IMR-90 (cell line): ENCODE results near the gene ABHD16A. TPM values are rescaled to one million over a fixed set of nuclear protein-coding genes. Genes with fewer than 3 reads are reported as not detected.

ENCODE experiments used
- ATAC-seq: fragments of 200-7000 bp; cut with Tn5 transposase; 2 replicates; pipeline ENCODE4 v1.9.1; 2020; ENCODE audit warnings: low read depth, mild to moderate bottlenecking, moderate library complexity
- BruUV-seq: library from RNA; stranded (reverse); fragments of 400-500 nt; replicated peaks from 2 replicates; lab custom pipeline; 2021; lab: Mats Ljungman, UMichigan
- CTCF ChIA-PET: fragments of 300-600 bp; formaldehyde crosslinking; extraction: SDS; loops from one replicate; lab custom pipeline; 2021; ENCODE audit warnings: antibody characterized with exemption; lab: Yijun Ruan, JAX
- POLR2A ChIA-PET: fragments of 300-600 bp; sonication (Branson Sonifier 250); formaldehyde crosslinking; loops from one replicate; lab custom pipeline; 2022; ENCODE audit warnings: antibody characterized with exemption; ENCODE audit not compliant: unreplicated experiment; lab: Charles Lee
- DNase-seq: peaks from one replicate; pipeline ENCODE4 v3.0.0; 2013
- H2AFZ ChIP-seq: replicated peaks from 2 replicates; pipeline ENCODE3; 2013; ENCODE audit warnings: low read length, mild to moderate bottlenecking; ENCODE audit not compliant: poor library complexity
- H2AK5ac ChIP-seq: 2 replicates; pipeline ENCODE4 v1.6.1; 2013; ENCODE audit warnings: low read depth, low read length, inconsistent platforms
- H2AK9ac ChIP-seq: replicated peaks from 2 replicates; pipeline ENCODE3; 2013; ENCODE audit warnings: mild to moderate bottlenecking, low read depth, low read length, moderate library complexity; ENCODE audit not compliant: poor library complexity
- H2BK120ac ChIP-seq: 2 replicates; pipeline ENCODE4 v1.6.1; 2013; ENCODE audit warnings: low read depth, low read length, inconsistent platforms
- H2BK15ac ChIP-seq: 3 replicates; pipeline ENCODE4 v1.6.1; 2013; ENCODE audit warnings: low read depth, low read length, inconsistent platforms
- H2BK20ac ChIP-seq: 2 replicates; pipeline ENCODE4 v1.6.1; 2013; ENCODE audit warnings: low read depth, mild to moderate bottlenecking, inconsistent platforms, low read length, moderate library complexity
- H2BK5ac ChIP-seq: 2 replicates; pipeline ENCODE4 v1.6.1; 2013; ENCODE audit warnings: mild to moderate bottlenecking, low read depth, low read length, inconsistent platforms; ENCODE audit not compliant: poor library complexity, severe bottlenecking
- H3K14ac ChIP-seq: replicated peaks from 2 replicates; pipeline ENCODE4 v1.6.1; 2013; ENCODE audit warnings: low read depth, low read length, inconsistent platforms
- H3K18ac ChIP-seq: 2 replicates; pipeline ENCODE4 v1.6.1; 2013; ENCODE audit warnings: low read depth, low read length, control low read depth
- H3K23ac ChIP-seq: 2 replicates; pipeline ENCODE4 v1.6.1; 2013; ENCODE audit warnings: low read depth, low read length, inconsistent platforms
- H3K27ac ChIP-seq: 2 replicates; pipeline ENCODE4 v1.5.1; 2013; ENCODE audit warnings: mild to moderate bottlenecking, control low read depth, low read length; ENCODE audit not compliant: insufficient read depth
- H3K27me3 ChIP-seq: 2 replicates; pipeline ENCODE4 v1.6.1; 2013; ENCODE audit warnings: low read length; ENCODE audit not compliant: control insufficient read depth, insufficient read depth
- H3K36me3 ChIP-seq: 2 replicates; pipeline ENCODE4 v1.6.1; 2013; ENCODE audit warnings: low read length, mixed read lengths; ENCODE audit not compliant: control insufficient read depth, insufficient read depth
- H3K4ac ChIP-seq: 2 replicates; pipeline ENCODE4 v1.6.1; 2013; ENCODE audit warnings: low read depth, low read length, inconsistent platforms
- H3K4me1 ChIP-seq: 2 replicates; pipeline ENCODE4 v1.6.1; 2013; ENCODE audit warnings: low read length, mixed read lengths; ENCODE audit not compliant: control insufficient read depth, insufficient read depth
- H3K4me2 ChIP-seq: 2 replicates; pipeline ENCODE4 v1.6.1; 2013; ENCODE audit warnings: low read depth, mild to moderate bottlenecking, control low read depth, low read length, moderate library complexity
- H3K4me3 ChIP-seq: 2 replicates; pipeline ENCODE4 v1.5.1; 2013; ENCODE audit warnings: low read depth, mild to moderate bottlenecking, control low read depth, low read length, moderate library complexity; ENCODE audit not compliant: insufficient read depth
- H3K56ac ChIP-seq: 2 replicates; pipeline ENCODE4 v1.6.1; 2013; ENCODE audit warnings: low read length, inconsistent platforms; ENCODE audit not compliant: insufficient read depth; ENCODE audit errors: extremely low read depth
- H3K79me1 ChIP-seq, 2 experiments: 2 replicates each; pipeline ENCODE4 v1.6.1; 2013; ENCODE audit warnings: low read length in 2 of 2, inconsistent platforms in 1 of 2, low read depth in 1 of 2
- H3K9ac ChIP-seq: 2 replicates; pipeline ENCODE4 v1.6.1; 2013; ENCODE audit warnings: low read depth, low read length, control low read depth
- H3K9me1 ChIP-seq: 2 replicates; pipeline ENCODE4 v1.6.1; 2013; ENCODE audit warnings: low read length, inconsistent platforms; ENCODE audit not compliant: insufficient read depth
- H3K9me3 ChIP-seq: 2 replicates; pipeline ENCODE4 v1.6.1; 2013; ENCODE audit warnings: low read length; ENCODE audit not compliant: control insufficient read depth, insufficient read depth
- H4K20me1 ChIP-seq: 2 replicates; pipeline ENCODE4 v1.6.1; 2013; ENCODE audit warnings: low read length, inconsistent platforms; ENCODE audit not compliant: insufficient read depth
- H4K5ac ChIP-seq: 2 replicates; pipeline ENCODE4 v1.6.1; 2013; ENCODE audit warnings: mild to moderate bottlenecking, low read depth, low read length, control low read depth
- H4K8ac ChIP-seq, 2 experiments: 2 replicates each; pipeline ENCODE4 v1.6.1; 2013; ENCODE audit warnings: low read depth in 2 of 2, low read length in 2 of 2, control low read depth in 1 of 2, inconsistent platforms in 1 of 2
- H4K91ac ChIP-seq: 2 replicates; pipeline ENCODE4 v1.6.1; 2013; ENCODE audit warnings: low read depth, low read length, inconsistent platforms; ENCODE audit not compliant: insufficient read depth
- MAZ ChIP-seq: IDR thresholded peaks from 2 replicates; pipeline ENCODE4 v1.6.1; 2012; ENCODE audit warnings: low read depth, mild to moderate bottlenecking, low read length, improper control_type of control experiment, moderate library complexity, borderline replicate concordance
- RCOR1 ChIP-seq: IDR thresholded peaks from 2 replicates; pipeline ENCODE4 v1.6.1; 2012; ENCODE audit warnings: mild to moderate bottlenecking, low read length, improper control_type of control experiment; ENCODE audit not compliant: insufficient replicate concordance
- WGBS, 2 experiments: methylation state at CpG; one replicate each; pipeline versions ENCODE4 v1.1.5 to v1.1.7; 2013; ENCODE audit warnings: missing lambda C conversion rate in 2 of 2; ENCODE audit not compliant: insufficient read length in 1 of 2; ENCODE audit errors: extremely low coverage in 2 of 2; 5-methylcytosine and 5-hydroxymethylcytosine counted together
- dilution Hi-C: fragments of 300-500 bp; cut with HindIII; formaldehyde crosslinking; loops from one replicate; pipeline ENCODE4 v1.14.3; 2018; ENCODE audit warnings: low sequenced_read_pairs; ENCODE audit not compliant: unreplicated experiment
- in situ Hi-C: fragments of 300-500 bp; cut with MboI; formaldehyde crosslinking; loops from 3 replicates; pipeline ENCODE4 v1.14.3; 2019; ENCODE audit warnings: low sequenced_read_pairs, inconsistent platforms, mixed read lengths
- intact Hi-C: fragments of 100-400 bp; cut with micrococcal nuclease; formaldehyde crosslinking; loops from 2 replicates; pipeline ENCODE4 v1.10.0; 2022
- polyA plus RNA-seq, 3 experiments: library from polyadenylated mRNA; depleted of rRNA; stranded (reverse); fragments of >200 nt; gene quantifications; 2 replicates each; pipeline ENCODE4 v1.2.3, GENCODE V29; 2012; ENCODE audit warnings: low replicate concordance in 1 of 3
- total RNA-seq: library from RNA; depleted of rRNA; stranded (reverse); fragments of >200 nt; gene quantifications from 2 replicates; pipeline ENCODE4 v1.2.3, GENCODE V29; 2012

Gene ABHD16A
- total and polyA plus RNA-seq, 2 of the 4 experiments (the other 2 are of a cell fraction) = 31.5 to 35.1 TPM

GRCh38 chr6:31666337-31666965 lies 36.7 kb downstream of the ABHD16A start:
- peak overlapping the region; percentile 97 for H3K27ac ChIP-seq

More at GRCh38 chr6:31666337-31666965, 36.7 kb downstream of the ABHD16A start:
- dilution Hi-C loops (no loop called here), in situ Hi-C loops (no loop called here), intact Hi-C loops (no loop called here)
- H4K8ac ChIP-seq = peak overlapping the region; percentile 70 to 93
- peak overlapping the region; percentile 80 for H2AK5ac ChIP-seq
- peak overlapping the region; percentile 90 for H3K14ac ChIP-seq
- H2AK9ac ChIP-seq = peak overlapping the region; percentile 99
- no TSS peak for BruUV-seq
- H2BK15ac ChIP-seq = no peak overlapping the region
- peak overlapping the region; percentile 90 for H2AFZ ChIP-seq
- peak overlapping the region; percentile 92 for H2BK5ac ChIP-seq
- peaks cover 17 to 86% of the 10 kb centered on the region in 2 experiments for H3K79me1 ChIP-seq
- H3K56ac ChIP-seq = peak overlapping the region; percentile 68; the same call in 1 of the 2 replicates
- peak overlapping the region; percentile 94 for H3K9ac ChIP-seq
- H4K5ac ChIP-seq = peak overlapping the region; percentile 83
- peaks cover 12% of the 10 kb centered on the region for H3K4me1 ChIP-seq
- peak overlapping the region; percentile 93 for H3K4me2 ChIP-seq
- peak overlapping the region; percentile 92 for H3K23ac ChIP-seq
- ChIA-PET POLR2A (no interaction called here), CTCF (interaction anchor here (0.6 kb wide), 1 partner anchor 15 kb away, joined by 3 read pairs; the partner anchor contains the start of gene LY6G5C)
- H3K9me1 ChIP-seq = peaks cover 6% of the 10 kb centered on the region; the same call in 1 of the 2 replicates
- TF ChIP-seq RCOR1 = no peak
- peak; percentile 1; the same call in 1 of the 2 replicates for TF ChIP-seq MAZ
- peak overlapping the region; percentile 95 for H3K4me3 ChIP-seq
- H3K18ac ChIP-seq = no peak overlapping the region; the same call in 1 of the 2 replicates
- ATAC-seq (no peak), DNase-seq (peak; percentile 9)
- no peaks in the 10 kb centered on the region for H3K27me3 ChIP-seq
- peak overlapping the region; percentile 96 for H3K4ac ChIP-seq
- H4K20me1 ChIP-seq = peaks cover 6% of the 10 kb centered on the region
- no peaks in the 10 kb centered on the region for H3K9me3 ChIP-seq
- no peak overlapping the region for H2BK20ac ChIP-seq
- 4% methylated on average over 12 of the region's 15 CpGs; no CpG with 5 or more reads in 1 of the 2 experiments for WGBS, 2 experiments
- H3K36me3 ChIP-seq = peaks cover 45% of the 10 kb centered on the region
- H4K91ac ChIP-seq = peak overlapping the region; percentile 91
- H2BK120ac ChIP-seq = peak overlapping the region; percentile 69; the same call in 1 of the 2 replicates
